ENCODE measurements around the gene ZNF644.
"Not testable (repeated sequence)": the region's sequence is repeated elsewhere in the genome, so short reads cannot be mapped to it uniquely, and the experiment has no call there.

The ZNF644 gene

GRCh38 chr1:91021686-91022517 lies at the start of gene ZNF644:
Gene ZNF644 (minus strand): TSS chr1:91022035. CDS start chr1:90982353, 39,682 bp downstream.
- peak; percentile 93 for DNase-seq

GRCh38 chr1:91070298-91070697 lies 48.5 kb upstream of the ZNF644 start:
- DNase-seq: no peak

DNA sequence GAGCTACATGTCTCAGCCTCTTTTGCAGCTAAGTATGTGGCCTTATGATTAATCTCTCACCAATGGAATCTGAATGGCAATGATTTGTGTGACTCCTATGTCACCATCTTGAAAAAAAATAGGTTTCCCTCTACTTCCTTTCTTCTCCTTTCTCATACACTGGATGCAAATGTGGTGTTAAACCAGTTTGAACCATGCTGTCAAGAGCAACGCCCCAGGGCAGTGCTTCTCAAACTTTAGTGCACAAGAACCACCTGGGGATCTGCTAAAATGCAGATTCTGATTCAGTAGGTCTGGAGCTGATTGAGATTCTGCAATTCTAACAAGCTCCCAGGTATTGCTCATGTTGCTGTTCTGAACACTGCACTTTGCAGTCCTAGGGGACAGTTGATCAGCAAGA lies 44.7 kb upstream of the ZNF644 start:
- DNase-seq: no peak

GRCh38 chr1:91065337-91065736 lies 43.5 kb upstream of the ZNF644 start:
- DNase-seq: no peak

DNA sequence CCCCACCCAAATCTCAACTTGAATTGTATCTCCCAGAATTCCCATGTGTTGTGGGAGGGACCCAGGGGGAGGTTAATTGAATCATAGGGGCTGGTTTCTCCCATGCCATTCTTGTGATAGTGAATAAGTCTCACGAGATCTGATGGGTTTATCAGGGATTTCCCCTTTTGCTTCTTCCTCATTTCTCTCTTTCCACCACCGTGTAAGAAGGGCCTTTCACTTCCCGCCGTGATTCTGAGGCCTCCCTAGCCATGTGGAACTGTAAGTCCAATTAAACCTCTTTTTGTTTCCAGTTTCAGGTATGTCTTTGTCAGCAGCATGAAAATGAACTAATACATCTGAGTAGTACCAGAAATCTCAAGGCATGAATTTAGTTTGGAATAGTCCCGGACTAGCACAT lies 41.6 kb upstream of the ZNF644 start:
- DNase-seq: not testable (repeated sequence)

GRCh38 chr1:91059157-91059556 lies 37.3 kb upstream of the ZNF644 start:
- no peak for DNase-seq

GRCh38 chr1:91057784-91058183 lies 35.9 kb upstream of the ZNF644 start:
- DNase-seq: no peak

GRCh38 chr1:91054780-91055481 lies 33.1 kb upstream of the ZNF644 start:
- DNase-seq: no peak

DNA sequence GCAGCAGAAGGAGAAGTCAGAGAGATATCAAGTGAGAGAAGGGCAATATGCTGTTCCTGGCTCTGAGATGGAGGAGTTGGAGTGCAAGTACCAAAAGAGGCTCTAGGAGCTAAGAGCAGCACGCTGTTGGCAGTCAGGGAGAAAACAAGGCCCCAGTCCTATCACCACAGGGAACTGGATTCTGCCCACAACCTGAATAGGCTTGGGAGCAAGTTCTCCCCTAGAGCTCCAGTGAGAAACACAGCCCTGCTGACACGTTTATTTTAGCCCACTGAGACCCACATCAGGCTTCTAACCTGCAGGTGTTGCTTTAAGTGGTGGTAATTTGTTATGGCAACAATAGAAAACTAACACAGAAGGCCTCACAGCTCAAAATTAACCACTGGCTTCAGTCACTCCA lies 31.8 kb upstream of the ZNF644 start:
- DNase-seq: no peak

DNA sequence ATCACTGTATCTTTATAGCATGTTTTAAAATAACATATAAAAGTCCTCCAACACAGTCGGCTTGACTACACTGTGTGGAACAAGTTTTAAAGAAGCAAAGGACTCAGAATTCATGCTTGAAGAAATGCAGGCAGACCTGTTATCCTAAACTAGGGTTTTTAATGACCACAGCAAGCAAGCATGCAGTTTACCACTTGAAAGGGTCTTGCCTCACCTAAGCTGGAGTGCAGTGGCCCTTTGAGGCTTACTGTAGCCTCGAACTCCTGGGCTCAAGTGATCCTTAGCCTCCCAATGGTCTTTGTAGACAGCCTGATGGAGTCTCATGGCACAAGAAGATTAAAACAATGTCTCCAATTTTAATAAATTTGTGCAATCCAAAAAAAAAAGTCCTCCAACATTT lies 27.7 kb upstream of the ZNF644 start:
- not testable (repeated sequence) for DNase-seq

DNA sequence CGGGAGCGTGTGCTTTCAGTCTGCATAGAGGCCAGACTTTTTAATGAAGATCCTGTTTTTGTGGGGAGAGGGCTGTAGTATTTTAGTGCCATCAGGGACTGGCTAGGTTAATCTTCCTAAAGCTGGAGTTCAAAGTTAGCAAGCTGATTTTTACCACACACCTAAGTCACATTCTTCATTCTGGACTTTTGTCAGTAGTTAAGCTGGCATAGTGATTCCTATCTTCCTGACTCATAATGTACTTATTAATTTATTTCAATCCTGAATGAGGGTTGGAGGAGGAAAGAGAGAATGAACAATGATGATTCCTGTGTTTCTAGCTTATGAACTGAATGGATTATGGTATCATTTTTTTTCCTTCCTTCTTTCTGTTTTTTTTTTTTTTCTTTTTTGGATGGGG lies 24.9 kb upstream of the ZNF644 start:
- no peak for DNase-seq

- DNase-seq: no peak
Measured at GRCh38 chr1:91045284-91045683, 23.4 kb upstream of the ZNF644 start.

GRCh38 chr1:91044776-91045175 lies 22.9 kb upstream of the ZNF644 start:
- DNase-seq: not testable (repeated sequence)

GRCh38 chr1:91042372-91042771 lies 20.5 kb upstream of the ZNF644 start:
- not testable (repeated sequence) for DNase-seq

DNA sequence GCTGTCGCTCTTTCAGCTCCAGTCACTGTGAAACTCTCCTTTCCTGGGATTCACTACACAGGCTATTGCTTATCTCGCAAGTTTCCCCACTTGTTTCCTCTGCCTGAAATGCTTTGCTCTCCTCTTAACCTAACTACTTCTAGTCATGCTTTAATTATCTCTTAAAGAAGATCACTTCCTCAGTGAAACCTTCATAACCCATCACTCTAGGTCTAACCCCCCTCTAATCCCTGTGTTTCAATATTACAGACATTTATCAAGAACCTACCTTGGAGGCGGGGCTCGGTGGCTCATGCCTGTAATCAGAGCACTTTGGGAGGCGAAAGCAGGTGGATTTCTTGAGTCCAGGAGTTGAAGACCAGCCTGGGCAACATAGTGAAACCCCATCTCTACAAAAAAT lies 16.7 kb upstream of the ZNF644 start:
- no peak for DNase-seq

GRCh38 chr1:91036894-91037829 lies 15.3 kb upstream of the ZNF644 start:
- no peak for DNase-seq

DNA sequence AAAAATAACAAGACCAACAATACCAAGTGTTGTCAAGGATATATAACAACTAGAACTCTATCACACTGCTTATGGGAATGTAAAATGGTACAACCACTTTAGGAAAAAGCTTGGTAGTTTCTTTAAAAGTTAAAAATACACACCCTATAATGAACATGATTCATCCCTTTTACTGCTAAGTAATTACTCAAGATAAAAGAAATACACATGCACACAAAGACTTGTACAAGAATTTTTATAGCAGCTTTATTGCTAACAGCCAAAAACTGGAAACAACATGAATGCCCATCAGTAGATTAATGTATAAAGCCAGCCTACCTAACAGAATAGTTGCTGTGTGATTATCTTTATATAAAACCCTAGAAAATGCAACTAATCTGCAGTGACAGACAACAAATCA lies 10.5 kb upstream of the ZNF644 start:
- no peak for DNase-seq

- no peak for DNase-seq
Measured at GRCh38 chr1:91031081-91031480, 9.2 kb upstream of the ZNF644 start.

DNA sequence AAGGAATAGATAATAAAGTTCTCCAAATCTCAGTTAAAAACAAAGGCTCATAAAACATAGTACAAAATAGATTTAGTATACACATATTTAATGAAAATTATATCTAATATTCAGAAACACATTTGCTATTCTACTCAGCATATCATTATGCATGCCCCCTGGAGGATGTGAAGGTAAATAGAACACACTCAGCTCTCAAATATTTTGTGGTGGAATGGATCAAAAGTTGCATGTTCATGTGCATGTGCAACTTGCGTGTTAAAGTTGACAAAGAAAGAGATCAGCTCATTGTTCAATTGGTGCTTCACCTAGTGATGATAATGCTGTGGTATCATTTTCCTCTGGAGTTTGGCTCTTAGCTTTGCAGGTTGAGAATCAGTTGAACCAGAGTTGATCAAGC lies 4.9 kb upstream of the ZNF644 start:
- no peak for DNase-seq

GRCh38 chr1:91026320-91026719 lies 4.5 kb upstream of the ZNF644 start:
- DNase-seq: no peak

- no peak for DNase-seq
Measured at GRCh38 chr1:91024481-91025119, 2.8 kb upstream of the ZNF644 start.

GRCh38 chr1:91022518-91022929 lies 689 bp upstream of the ZNF644 start:
- no peak for DNase-seq
